GM18520 (cell line): ENCODE data around the gene PRKN.

ENCODE experiments used
- ATAC-seq: cut with Tn5 transposase; IDR thresholded peaks from one replicate; pipeline ENCODE4 v1.9.1; 2021; ENCODE audit not compliant: unreplicated experiment

Gene PRKN

DNA sequence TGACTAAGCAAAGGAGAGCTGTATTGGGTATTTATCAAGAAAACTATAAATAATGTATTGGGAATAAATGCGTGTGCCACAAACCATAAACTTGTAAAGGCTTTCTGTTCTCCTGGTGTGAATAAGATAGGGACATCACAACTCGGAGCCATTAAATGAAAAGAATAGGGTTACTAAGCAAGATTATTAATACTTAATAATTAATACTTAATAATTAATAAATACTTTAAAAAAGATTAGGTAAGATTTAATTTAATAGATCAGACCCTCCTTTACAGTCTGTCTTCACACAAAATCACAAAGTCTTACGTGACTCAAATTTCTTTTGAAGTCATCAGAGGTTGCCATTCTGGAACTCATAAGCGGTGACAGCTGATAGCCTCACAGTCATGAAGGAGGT lies 648.9 kb downstream of the PRKN start:
- no peak for ATAC-seq

- no peak for ATAC-seq
Observed at GRCh38 chr6:162078126-162078525, 649.4 kb downstream of the PRKN start.

- no peak for ATAC-seq
Observed at GRCh38 chr6:162076816-162077215, 650.8 kb downstream of the PRKN start.

GRCh38 chr6:162074641-162075275 lies 652.8 kb downstream of the PRKN start:
- no peak for ATAC-seq

DNA sequence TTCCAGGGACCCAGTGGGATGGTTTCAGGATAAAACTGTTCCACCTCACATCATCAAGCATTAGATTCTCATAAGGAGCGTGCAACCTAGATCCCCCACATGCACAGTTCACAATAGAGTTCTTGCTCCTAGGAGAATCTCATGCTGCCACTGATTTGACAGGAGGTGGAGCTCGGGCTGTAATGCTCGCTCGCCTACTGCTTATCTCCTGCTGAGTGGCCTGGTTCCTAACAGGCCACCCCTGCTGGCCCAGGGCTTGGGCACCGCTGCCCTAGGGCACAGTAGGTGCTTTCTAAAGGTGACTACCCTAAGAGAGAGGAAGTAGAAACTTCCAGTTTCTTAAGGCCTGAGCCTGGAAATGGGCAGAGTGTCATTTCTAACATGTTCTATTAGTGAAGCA lies 656.9 kb downstream of the PRKN start:
- no peak for ATAC-seq

DNA sequence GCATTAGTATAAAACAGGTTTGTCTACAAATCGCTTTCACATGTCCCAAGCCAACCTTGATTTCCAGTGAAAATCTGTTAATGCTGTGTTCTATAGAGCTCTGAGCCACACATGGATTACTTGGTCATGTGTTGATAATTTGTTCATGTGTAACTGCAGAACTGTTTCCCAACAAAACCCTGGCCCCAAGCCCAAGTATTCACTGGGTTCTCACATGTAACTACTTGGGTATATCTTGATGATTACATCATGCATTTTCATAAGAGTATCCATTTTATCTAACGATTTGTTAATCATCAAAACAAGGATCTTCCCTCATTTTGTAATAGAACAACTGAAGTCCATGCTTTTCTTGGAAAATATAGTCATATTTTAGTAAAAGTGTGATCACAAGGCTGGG lies 657.6 kb downstream of the PRKN start:
- ATAC-seq, result no peak

- no peak for ATAC-seq
Observed at GRCh38 chr6:162068340-162068739, 659.2 kb downstream of the PRKN start.

DNA sequence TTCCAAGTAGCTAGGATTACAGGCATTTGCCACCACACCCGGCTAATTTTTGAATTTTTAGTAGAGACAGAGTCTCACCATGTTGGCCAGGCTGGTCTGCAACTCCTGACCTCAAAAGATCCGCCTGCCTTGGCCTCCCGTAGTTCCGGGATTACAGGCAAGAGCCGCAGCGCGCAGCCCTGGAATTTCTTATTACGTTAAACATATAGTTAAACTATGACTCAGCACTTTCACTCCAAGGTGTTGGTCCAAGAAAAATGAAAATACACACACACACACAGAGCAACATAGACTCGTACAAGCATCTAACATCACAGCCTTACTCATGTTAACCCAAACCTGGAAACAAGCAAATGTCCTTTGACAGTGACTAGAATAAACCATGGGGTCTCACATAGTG lies 663.9 kb downstream of the PRKN start:
- no peak for ATAC-seq

DNA sequence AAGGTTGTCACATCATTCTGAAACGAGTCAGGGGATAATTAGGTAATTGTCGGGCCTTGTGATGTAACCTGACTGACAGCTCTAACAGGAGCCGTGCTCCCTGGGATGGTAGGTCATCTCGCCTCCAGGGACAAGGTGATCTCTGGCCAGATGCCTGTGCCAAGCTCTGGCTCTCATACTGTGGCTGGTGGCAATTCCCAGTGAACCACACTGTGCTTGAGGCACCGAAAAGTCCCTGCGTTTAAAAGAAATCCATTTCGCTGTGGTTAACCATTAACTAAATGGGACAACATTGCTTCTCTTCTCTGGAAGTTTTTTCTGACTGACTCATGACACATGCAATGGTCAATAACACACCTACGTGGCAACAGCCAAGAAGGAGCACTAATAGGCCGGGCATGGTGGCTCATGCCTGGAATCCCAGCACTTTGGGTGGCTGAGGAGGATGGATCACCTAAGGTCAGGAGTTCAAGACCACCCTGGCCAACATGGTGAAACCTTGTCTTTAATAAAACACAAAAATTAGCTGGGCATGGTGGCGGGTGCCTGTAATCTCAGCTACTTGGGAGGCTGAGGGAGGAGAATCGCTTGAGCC lies 669.2 kb downstream of the PRKN start:
- ATAC-seq, result no peak

GRCh38 chr6:162056745-162057144 lies 670.8 kb downstream of the PRKN start:
- ATAC-seq, result no peak

DNA sequence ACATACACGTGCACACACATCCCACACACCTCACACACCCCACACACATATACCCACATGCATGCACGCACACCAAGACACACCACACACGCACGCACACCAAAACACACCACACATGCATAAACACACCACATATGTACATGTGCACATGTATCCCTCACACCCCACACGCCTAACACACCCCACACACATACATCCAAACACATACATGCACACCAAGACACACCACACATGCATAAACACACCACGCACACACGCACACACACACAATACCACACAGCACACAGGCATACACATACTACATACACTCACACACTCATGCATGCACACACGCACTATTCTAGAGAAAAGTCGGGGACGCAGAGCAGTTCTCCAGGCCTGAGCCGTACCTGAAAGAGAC lies 671.5 kb downstream of the PRKN start:
- no peak for ATAC-seq

- no peak for ATAC-seq
Observed at GRCh38 chr6:162055365-162055764, 672.2 kb downstream of the PRKN start.

DNA sequence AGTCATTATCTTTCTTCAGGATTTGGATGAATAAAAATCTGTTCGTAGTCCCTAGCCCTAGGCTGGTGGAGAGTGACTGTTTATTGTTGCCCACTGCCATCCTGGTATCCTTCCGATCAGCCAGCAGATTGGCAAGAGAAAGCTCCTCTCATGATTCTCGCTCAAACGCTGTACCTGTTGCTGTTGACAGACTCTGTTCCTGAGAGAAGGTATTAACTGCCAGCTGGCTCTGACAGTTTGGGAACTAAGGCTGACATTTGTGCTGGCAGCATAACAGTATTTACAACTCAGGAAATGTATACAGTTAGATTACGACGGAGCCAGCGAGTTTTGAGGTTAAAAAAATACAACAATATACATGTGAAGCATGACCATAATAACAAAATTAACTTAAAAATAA lies 674.5 kb downstream of the PRKN start:
- ATAC-seq, result no peak

DNA sequence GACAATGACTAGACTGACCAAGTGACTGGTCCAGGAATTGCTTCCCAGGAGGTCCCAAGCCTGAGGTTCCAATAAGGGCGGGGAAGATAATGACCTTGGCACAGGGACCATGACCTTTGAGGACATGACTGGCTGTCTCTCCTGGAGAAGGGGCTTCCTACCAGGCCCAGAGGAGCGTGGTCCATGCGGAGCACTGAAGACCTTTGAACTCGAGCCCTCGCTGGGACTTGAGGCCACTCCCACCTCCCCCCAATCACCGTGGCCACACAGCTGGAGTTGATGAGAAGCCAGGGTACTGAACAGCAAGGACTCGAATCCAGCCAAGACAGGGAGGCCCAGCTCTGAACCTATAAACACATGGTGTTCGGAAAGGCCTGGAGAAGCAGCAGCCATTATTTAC lies 677.0 kb downstream of the PRKN start:
- no peak for ATAC-seq

GRCh38 chr6:162046324-162046723 lies 681.2 kb downstream of the PRKN start:
- ATAC-seq, result no peak

DNA sequence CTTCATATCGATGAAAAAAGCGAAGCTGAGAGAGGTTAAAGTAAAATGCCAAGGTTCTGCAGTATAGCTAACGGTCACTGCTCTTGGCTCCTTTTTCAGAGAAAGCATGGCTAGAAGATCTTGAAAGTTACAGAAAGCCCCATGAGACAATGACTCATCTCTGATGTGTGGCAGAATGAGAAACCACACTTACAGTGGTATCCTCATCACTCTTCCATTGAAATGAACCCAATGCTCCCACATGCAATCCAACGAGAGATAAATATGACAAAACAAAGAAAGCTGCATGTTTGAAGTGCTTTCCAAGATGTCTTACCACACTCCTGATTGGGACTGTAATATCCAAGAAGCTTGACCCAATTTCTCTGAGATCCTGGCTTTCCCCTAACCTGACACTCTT lies 694.9 kb downstream of the PRKN start:
- ATAC-seq, result no peak

GRCh38 chr6:162029873-162030576 lies 697.5 kb downstream of the PRKN start:
- no peak for ATAC-seq

DNA sequence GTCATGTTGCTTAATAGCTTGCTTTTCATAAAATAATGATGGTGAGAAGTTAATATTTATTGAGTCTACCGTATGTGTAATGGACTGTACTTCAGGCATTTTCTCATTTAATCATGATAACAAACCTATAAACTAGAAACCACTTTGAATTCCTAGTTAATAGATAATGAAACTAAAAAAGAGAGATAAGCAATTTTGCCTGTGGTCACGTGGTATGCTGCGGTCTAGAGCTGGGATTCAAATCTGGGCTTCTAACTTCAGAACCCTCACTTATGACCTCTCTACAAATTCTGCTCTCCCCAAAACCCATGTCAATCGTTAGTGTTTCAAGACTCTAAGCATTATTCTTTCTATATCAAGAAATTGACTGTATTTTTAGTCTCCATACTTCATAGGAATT lies 700.7 kb downstream of the PRKN start:
- ATAC-seq, result no peak

GRCh38 chr6:162026031-162026430 lies 701.5 kb downstream of the PRKN start:
- ATAC-seq, result no peak

DNA sequence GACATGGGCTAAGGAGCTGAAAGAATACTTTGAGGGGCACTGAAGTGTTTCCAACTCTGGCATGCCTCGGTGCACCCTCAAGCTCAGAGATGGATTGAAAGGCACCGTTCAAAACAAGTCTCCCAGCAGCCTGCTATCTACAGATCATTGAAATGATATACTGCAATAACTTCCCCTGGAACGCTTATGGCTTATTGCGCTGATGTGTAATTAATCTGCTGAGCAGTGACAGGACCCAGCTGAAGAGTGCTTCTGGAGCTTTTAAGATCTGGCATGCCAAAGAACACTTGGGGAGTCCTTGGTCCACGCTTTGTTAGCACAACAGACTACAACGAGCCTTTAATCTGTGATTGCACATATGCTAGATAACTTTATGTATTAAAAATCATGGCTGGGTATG lies 708.2 kb downstream of the PRKN start:
- no peak for ATAC-seq

GRCh38 chr6:162017536-162017935 lies 710.0 kb downstream of the PRKN start:
- ATAC-seq, result no peak

DNA sequence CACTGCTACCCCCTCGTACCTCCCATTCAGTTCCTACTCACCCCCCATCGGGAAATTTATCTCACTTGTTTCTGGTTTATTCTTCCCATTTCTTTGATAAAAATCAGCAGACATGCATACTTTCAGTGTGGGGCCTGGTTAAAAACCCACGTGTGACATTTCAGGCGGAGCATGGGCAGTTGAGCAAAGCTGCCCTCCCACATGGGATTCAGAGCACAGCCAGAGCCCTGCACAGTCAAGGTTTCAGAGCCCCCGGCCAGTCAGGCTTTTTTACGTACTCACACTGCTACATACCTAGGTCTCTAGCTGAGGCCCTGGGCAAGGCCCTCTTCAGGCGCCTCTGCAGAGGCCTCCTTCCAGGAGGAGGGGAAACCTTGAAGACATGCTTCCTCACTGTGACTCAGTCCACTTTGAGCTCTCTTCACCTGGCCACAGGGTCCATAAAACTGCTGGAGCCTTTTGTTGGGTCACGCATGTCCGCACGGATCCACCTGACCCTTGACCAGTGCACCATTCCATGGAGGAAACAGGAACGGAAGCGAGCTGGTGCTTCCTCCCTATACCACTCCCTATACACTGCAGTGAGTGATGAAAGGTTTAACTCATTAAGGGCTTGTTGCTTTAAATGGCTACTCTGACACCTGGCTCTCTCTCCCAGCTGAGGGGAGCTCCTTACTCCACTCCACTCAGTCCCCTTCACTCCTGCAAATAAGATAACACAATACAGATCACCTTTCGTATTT lies 713.3 kb downstream of the PRKN start:
- ATAC-seq, result no peak
